Measurements from ENCODE around the gene GLIS1. TPM values are rescaled to one million over a fixed set of nuclear protein-coding genes. Genes with fewer than 3 reads are reported as not detected.
"Not testable (repeated sequence)": the region's sequence is repeated elsewhere in the genome, so short reads cannot be mapped to it uniquely, and the experiment has no call there.

GLIS1 gene
- total RNA-seq, 1 donor from 2014 or later, result not detected

- no peak for DNase-seq (ENCODE audit: low spot score)
- peak overlapping the region; percentile 70 for H3K27ac Mint-ChIP-seq (ENCODE audit: unreplicated experiment)
Measured at GRCh38 chr1:53765657-53766056, 26.7 kb upstream of the GLIS1 start.

GRCh38 chr1:53763911-53764310 is 24.9 kb upstream of the GLIS1 start:
- Mint-ChIP-seq H3K4me1 (ENCODE audit: unreplicated experiment) (peaks cover 10% of the 10 kb centered on the region), H3K9me3 (ENCODE audit: unreplicated experiment) (no peaks in the 10 kb centered on the region), H3K4me3 (ENCODE audit: unreplicated experiment) (no peak overlapping the region), H3K27ac (ENCODE audit: unreplicated experiment) (no peak overlapping the region), H3K27me3 (ENCODE audit: unreplicated experiment) (no peaks in the 10 kb centered on the region), H3K36me3 (ENCODE audit: low read depth, unreplicated experiment) (peaks cover 5% of the 10 kb centered on the region)
- DNase-seq (ENCODE audit: low spot score), result no peak
- no peak for TF ChIP-seq CTCF (IDR thresholded peaks at IDR 0.05; ENCODE audit: unreplicated experiment)

More at GRCh38 chr1:53765657-53766056, 26.7 kb upstream of the GLIS1 start:
- Mint-ChIP-seq H3K9me3 (ENCODE audit: unreplicated experiment) (no peaks in the 10 kb centered on the region), H3K27me3 (ENCODE audit: unreplicated experiment) (no peaks in the 10 kb centered on the region), H3K36me3 (ENCODE audit: low read depth, unreplicated experiment) (no peaks in the 10 kb centered on the region), H3K4me1 (ENCODE audit: unreplicated experiment) (peaks cover 10% of the 10 kb centered on the region), H3K4me3 (ENCODE audit: unreplicated experiment) (no peak overlapping the region)
- no peak for TF ChIP-seq CTCF (IDR thresholded peaks at IDR 0.05; ENCODE audit: unreplicated experiment)

GRCh38 chr1:53763461-53763860 is 24.5 kb upstream of the GLIS1 start:
- H3K27me3 Mint-ChIP-seq (ENCODE audit: unreplicated experiment), result no peaks in the 10 kb centered on the region
- no peak overlapping the region for H3K4me3 Mint-ChIP-seq (ENCODE audit: unreplicated experiment)
- H3K9me3 Mint-ChIP-seq (ENCODE audit: unreplicated experiment), result no peaks in the 10 kb centered on the region
- no peak for TF ChIP-seq CTCF (IDR thresholded peaks at IDR 0.05; ENCODE audit: unreplicated experiment)
- H3K36me3 Mint-ChIP-seq (ENCODE audit: low read depth, unreplicated experiment), result peaks cover 5% of the 10 kb centered on the region
- H3K4me1 Mint-ChIP-seq (ENCODE audit: unreplicated experiment), result peaks cover 10% of the 10 kb centered on the region
- DNase-seq (ENCODE audit: low spot score), result no peak
- no peak overlapping the region for H3K27ac Mint-ChIP-seq (ENCODE audit: unreplicated experiment)

- not testable (repeated sequence) for H3K9me3 Mint-ChIP-seq (ENCODE audit: unreplicated experiment); H3K27ac Mint-ChIP-seq (ENCODE audit: unreplicated experiment)
Measured at GRCh38 chr1:53760497-53760896, 21.5 kb upstream of the GLIS1 start.

GRCh38 chr1:53755874-53756273 is 16.9 kb upstream of the GLIS1 start:
- peaks cover 2% of the 10 kb centered on the region for H3K27me3 Mint-ChIP-seq (ENCODE audit: unreplicated experiment)
- no peak overlapping the region for H3K4me3 Mint-ChIP-seq (ENCODE audit: unreplicated experiment)
- no peak for TF ChIP-seq CTCF (IDR thresholded peaks at IDR 0.05; ENCODE audit: unreplicated experiment)
- peaks cover 5% of the 10 kb centered on the region for H3K36me3 Mint-ChIP-seq (ENCODE audit: low read depth, unreplicated experiment)
- DNase-seq (ENCODE audit: low spot score), result no peak
- no peak overlapping the region for H3K27ac Mint-ChIP-seq (ENCODE audit: unreplicated experiment)
- H3K9me3 Mint-ChIP-seq (ENCODE audit: unreplicated experiment), result no peaks in the 10 kb centered on the region
- H3K4me1 Mint-ChIP-seq (ENCODE audit: unreplicated experiment), result no peaks in the 10 kb centered on the region

More at GRCh38 chr1:53760497-53760896, 21.5 kb upstream of the GLIS1 start:
- H3K27me3 Mint-ChIP-seq (ENCODE audit: unreplicated experiment); DNase-seq (ENCODE audit: low spot score); H3K4me3 Mint-ChIP-seq (ENCODE audit: unreplicated experiment); H3K4me1 Mint-ChIP-seq (ENCODE audit: unreplicated experiment); H3K36me3 Mint-ChIP-seq (ENCODE audit: low read depth, unreplicated experiment): not testable (repeated sequence)
